NCI-H524 treated with DMSO at 0.1 percent for 48 hours (cell line): Measurements from ENCODE around the gene UCN3.
"Not testable (repeated sequence)": the region's sequence is repeated elsewhere in the genome, so short reads cannot be mapped to it uniquely, and the experiment has no call there.

ENCODE experiments used
- DNase-seq: peaks from one replicate; lab custom pipeline; 2025; lab: John Stamatoyannopoulos, UW

The UCN3 gene

DNA sequence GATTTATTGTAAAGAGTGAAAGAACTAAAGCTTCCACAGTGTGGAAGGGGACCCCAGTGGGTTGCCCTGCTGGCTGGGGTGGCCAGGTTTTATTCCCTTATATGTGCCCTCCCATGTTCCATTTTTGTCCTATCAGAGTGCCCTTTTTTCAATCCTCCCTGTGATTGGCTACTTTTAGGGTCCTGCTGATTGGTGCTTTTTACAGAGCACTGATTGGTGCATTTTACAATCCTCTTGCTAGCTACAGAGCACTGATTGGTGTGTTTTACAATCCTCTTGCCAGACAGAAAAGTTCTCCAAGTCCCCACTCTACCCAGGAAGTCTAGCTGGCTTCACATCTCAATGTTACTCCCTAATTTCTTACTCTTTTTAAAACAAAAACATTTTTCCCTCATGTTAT, 46.0 kb downstream of the UCN3 start:
- DNase-seq, result not testable (repeated sequence)

DNA sequence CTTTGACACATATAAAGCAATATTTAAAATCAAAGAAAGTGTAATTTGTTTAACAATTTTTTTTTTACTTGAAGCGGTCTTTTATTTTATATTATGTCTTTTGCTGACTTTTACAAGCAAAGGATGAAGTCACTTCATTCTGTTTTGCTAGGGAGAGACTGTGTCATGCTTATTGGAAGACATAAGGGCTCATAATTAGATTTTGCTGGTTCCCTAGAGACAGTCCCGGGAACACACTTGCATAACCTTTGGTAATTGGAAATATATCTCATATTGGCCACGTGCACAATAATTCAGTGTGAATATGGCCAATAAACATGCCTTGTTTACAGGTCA, 47.1 kb downstream of the UCN3 start:
- DNase-seq, result no peak

DNA sequence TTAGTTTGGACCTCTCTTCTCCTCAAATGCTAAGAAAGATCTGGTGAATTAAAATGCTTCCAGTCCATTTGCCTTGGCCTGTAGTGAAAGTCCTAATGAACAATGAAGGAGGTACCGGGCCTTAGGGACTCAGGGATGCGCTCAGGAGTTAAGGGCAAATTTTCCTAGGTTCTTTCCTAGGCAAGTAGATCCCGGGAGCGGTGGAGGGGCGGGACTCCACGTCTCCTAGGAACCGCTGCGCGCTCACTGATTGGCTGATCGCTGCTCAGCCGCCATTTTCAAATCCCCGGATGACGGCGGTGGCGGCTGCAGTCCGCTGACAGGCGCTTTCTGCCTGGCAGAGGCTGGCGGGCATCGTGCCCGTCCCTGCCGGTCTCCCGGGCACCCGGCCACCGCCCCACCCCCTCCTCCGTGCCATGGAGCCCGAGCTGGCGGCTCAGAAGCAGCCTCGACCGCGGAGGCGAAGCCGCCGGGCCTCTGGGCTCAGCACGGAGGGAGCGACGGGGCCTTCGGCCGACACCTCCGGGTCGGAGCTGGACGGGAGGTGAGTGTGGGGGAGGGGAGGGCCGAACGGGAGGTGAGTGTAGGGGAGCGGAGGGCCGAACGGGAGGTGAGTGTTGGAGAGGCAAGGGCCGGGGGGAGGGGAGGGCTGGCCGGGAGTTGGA, 47.6 kb downstream of the UCN3 start, which contains the start of gene NET1:
TSS of gene NET1 (plus strand) at position 281 of the 665 bp plus-strand sequence. CDS start at position 417, 136 bp downstream.
- DNase-seq, result peak; percentile 35

DNA sequence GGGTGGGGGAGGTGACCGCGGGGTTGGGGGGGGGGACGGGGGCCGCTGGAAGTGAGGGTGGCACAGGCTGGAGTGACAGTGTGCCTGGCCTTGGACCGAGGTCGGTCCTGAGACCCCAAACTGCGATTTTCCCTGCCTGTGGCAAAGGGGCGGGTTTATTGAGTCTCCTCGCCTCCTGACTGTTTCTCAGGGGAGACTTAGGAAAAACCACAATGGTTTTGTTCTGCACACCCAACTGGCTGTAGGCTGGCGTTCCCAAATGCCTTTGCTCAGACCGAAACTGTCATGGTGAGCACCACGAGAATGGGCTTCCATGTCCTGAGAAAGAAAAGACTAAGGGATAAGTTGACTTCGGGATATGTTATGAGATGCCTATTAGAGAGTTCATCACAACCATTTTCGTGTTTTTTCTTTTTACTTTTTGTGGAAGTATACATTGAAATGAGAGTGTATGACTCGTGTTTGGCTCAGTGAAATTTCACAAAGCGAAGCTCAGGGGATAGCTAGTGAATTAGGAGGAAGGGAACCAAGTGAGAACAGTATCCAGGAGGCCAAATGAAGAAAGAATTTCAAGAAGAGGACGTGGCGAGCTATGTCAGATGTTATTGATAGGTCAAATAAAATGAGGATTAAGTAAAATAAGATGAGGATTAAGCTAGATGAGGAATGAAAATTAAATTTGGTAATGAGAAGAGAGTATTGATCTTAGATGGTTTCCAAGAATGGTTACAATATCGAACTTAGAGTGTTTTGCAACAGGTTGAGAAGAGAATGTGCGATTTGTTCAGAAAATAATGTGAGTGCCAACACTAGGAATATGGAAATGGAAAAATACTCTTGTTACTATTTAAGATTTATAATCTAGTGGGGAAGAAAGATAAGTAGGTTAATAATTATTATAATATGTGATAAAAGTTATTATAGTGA, 48.5 kb downstream of the UCN3 start:
- no peak for DNase-seq

DNA sequence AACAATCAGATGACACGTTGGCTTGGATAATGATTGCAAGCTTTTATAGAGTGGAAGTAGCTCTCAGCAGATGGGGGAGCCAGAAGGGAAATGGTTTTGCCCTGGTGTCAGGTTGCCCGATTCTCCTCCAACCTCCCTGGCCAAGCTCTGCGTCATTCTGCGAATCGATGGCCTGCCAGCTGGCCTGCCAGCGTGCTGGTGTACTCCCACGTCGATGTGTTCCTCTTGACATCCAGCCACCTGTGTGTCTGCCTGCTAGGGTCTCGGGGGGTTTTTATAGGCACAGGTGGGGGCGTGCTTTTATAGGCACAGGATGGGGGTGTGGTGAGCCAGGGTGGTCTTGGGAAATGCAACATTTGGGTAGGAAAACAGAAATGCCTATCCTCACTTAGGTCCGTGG, 52.2 kb downstream of the UCN3 start:
- DNase-seq, result peak; percentile 65

DNA sequence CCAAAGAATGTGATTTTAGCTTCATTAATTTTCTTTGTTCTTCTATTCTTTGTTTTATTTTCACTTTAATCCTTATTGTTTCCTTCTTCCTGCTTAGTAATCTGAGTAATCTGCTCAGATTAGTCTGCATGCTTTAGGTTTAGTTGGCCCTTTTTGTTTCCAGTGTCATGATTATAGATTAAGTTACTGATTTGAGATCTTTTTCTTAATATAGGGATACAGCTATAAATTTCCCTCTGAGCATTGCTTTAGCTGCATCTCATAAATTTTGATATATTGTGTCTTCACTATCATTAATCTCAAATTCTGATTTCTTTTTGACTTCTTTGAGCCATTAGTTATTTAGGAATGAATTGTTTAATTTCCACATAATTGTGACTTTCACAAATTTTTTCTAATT, 53.8 kb downstream of the UCN3 start:
- DNase-seq, result no peak

DNA sequence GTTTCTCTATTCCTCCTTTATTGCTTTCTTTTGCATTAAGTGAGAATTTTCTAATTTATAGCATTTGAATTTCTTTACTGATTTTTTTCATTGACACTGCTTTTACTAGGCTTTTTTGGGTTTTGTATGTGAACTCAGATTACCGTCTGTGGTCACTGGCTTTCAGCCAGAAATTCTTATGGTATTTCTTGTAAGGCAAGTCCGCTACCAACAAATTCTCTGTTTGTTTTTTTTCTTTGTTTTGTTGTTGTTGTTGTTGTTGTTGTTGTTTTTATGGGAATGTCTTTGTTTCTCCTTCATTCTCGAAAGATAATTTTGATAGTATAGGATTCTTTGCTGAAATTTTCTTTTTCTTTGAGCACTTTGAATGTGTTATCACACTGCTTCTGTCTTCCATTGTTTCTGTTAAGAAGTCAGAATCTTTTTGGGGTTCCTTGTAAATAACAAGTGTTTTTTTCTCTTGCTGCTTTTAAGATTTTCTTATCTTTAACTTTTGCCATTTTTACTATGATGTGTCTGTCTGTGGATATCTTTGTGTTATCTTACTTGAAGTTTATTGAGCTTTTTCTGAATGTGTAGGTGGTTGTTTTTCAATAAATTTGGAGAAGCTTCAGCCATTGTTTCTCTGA, 54.8 kb downstream of the UCN3 start:
- DNase-seq, result no peak

DNA sequence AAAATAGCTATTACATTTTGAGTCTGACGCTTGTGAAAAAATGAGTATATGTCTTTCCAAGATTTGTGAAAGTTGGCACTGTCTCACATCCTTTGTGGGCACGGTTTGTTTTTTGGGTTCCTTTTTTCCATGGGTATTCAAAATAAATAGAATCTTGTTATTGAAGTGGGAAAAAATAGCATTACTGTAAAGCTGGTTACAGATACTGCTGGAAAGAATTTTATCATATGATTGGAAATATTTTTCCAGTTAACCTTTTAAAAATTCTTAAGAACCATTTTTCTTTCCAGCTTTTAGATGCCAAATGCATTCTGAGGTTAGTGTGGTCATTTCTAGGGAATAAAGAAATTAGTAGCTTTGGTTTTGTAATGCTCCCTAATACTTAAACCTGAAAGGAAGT, 59.0 kb downstream of the UCN3 start:
- no peak for DNase-seq
